Hematopoietic multipotent progenitor cell (in vitro differentiated cells): ENCODE data around the gene NUDT4. TPM values are rescaled to one million over a fixed set of nuclear protein-coding genes. Genes with fewer than 3 reads are reported as not detected.

Source experiments
- DNase-seq, 3 donors: peaks; one replicate each; pipeline ENCODE4 v3.0.0-alpha.2; 2011 to 2015; ENCODE audit warnings: low read depth in 2 of 3, low spot score in 2 of 3
- total RNA-seq: library from RNA; depleted of rRNA; stranded (reverse); fragments of >200 nt; gene quantifications from one replicate; pipeline ENCODE4 v1.2.3, GENCODE V29; 2012

NUDT4 gene
- total RNA-seq, 1 donor = 27.2 TPM

DNA sequence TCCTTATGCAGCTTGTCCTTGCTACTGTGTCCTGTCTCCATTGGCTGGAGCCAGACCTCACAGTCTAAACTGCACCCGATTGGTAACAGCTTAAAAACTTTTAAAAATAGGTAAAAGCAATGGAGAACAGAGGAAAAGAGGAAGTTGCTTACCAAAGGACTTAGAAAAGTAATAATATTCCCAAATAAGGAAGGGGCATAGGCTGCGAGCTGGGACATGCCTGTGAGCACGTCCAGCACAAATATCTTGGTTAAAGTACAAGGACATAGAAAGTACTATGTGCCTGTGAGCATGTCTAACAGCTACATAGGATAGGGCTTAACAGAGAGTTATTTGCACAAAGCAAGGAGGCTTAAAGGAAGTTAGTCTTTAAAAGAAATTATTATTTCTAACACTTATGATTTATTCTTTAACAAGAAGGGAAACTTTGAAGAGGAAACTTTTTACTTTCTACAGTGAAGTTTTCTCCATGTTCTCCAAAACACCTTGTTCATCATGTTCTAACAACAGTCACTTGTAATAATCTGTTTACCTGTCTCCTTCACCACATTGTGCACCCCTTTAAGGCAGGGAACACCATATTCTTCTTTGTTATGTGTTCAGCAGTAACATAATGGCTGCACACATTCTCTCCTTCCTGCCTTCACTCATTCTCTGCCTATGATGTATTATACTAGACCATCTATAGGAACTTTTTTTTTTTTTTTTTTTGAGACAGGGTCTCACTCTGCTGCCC lies 73.9 kb downstream of the NUDT4 start:
- no peak for DNase-seq

DNA sequence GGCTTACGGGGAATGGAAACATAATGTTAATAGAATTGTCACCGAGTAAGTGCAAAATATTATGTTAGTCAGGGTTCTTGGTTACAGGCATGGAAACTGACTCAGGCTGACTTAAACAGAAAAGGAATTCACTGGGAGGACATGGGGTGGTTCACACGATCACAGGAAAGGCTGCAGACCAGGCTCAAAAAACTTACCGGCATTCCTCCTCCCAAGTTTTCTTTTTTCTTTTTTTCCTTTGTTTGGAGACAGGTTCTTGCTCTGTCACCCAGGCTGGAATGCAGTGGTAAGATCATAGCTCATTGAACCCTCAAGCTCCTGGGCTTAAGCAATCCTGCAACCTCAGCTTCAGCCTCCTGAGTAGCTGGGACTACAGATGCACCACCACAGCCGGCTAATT lies 75.9 kb downstream of the NUDT4 start:
- no peak for DNase-seq

DNA sequence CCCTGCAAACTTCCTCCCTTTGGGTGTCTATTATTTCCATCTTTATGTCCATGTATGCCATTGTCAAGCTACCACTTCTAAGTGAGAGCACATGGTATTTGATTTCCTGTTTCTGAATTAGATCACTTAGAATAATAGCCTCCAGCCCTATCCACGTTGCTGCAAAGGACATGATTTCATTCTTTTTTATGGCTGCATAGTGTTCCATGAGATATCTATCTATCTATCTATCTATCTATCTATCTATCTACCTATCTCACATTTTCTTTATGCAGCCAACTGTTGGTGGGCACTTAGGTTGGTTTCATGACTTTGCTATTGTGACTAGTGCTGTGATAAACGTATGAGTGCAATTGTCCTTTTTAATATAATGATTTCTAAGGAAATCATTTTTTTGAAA lies 78.4 kb downstream of the NUDT4 start:
- DNase-seq = no peak

Other genes starting within 250 kb of the NUDT4 start
- gene UBE2N, start 64.0 kb downstream of the NUDT4 start, total RNA-seq = 42.0 TPM
- gene MRPL42, start 89.6 kb downstream of the NUDT4 start, total RNA-seq = 15.3 TPM
- gene SOCS2, start 194.8 kb downstream of the NUDT4 start, total RNA-seq = 128 TPM